ENCODE data around the gene AGAP1.
"Not testable (repeated sequence)": the region's sequence is repeated elsewhere in the genome, so short reads cannot be mapped to it uniquely, and the experiment has no call there.

The AGAP1 gene

GRCh38 chr2:236056141-236056540 is 562.3 kb downstream of the AGAP1 start:
- no peak for DNase-seq

GRCh38 chr2:236057375-236057774 is 563.5 kb downstream of the AGAP1 start:
- no peak for DNase-seq

- DNase-seq, result no peak
Observed at GRCh38 chr2:236061497-236061896, 567.7 kb downstream of the AGAP1 start.

- no peak for DNase-seq
Observed at GRCh38 chr2:236061899-236062298, 568.1 kb downstream of the AGAP1 start.

- DNase-seq, result not testable (repeated sequence)
Observed at GRCh38 chr2:236062806-236063205, 569.0 kb downstream of the AGAP1 start.

- no peak for DNase-seq
Observed at GRCh38 chr2:236063994-236064393, 570.2 kb downstream of the AGAP1 start.

GRCh38 chr2:236065314-236066160 is 571.7 kb downstream of the AGAP1 start:
- no peak for DNase-seq

GRCh38 chr2:236070236-236070635 is 576.4 kb downstream of the AGAP1 start:
- no peak for DNase-seq

GRCh38 chr2:236073246-236073645 is 579.4 kb downstream of the AGAP1 start:
- no peak for DNase-seq

- DNase-seq, result no peak
Observed at GRCh38 chr2:236073867-236074655, 580.2 kb downstream of the AGAP1 start.

GRCh38 chr2:236075802-236076201 is 582.0 kb downstream of the AGAP1 start:
- DNase-seq, result no peak

GRCh38 chr2:236078297-236079255 is 584.7 kb downstream of the AGAP1 start:
- no peak for DNase-seq

GRCh38 chr2:236080412-236080811 is 586.6 kb downstream of the AGAP1 start:
- DNase-seq, result no peak

GRCh38 chr2:236081171-236081570 is 587.3 kb downstream of the AGAP1 start:
- DNase-seq, result no peak

GRCh38 chr2:236082061-236082460 is 588.2 kb downstream of the AGAP1 start:
- no peak for DNase-seq

GRCh38 chr2:236083934-236084333 is 590.1 kb downstream of the AGAP1 start:
- no peak for DNase-seq

GRCh38 chr2:236085211-236085610 is 591.4 kb downstream of the AGAP1 start:
- DNase-seq, result no peak

GRCh38 chr2:236085647-236086046 is 591.8 kb downstream of the AGAP1 start:
- no peak for DNase-seq

GRCh38 chr2:236086403-236086970 is 592.6 kb downstream of the AGAP1 start:
- no peak for DNase-seq

- DNase-seq, result no peak
Observed at GRCh38 chr2:236086971-236087465, 593.2 kb downstream of the AGAP1 start.

- DNase-seq, result peak; percentile 65
Observed at GRCh38 chr2:236088368-236089057, 594.7 kb downstream of the AGAP1 start.

Data from DMS53 (cell line).